HG03342 (cell line): ENCODE results near the gene TOR1A.

Experiments used
- ATAC-seq: cut with Tn5 transposase; IDR thresholded peaks from one replicate; pipeline ENCODE4 v1.9.1; 2021; ENCODE audit warnings: mild to moderate bottlenecking, moderate library complexity; ENCODE audit not compliant: unreplicated experiment

TOR1A gene

GRCh38 chr9:129853614-129854013 is 29.7 kb upstream of the TOR1A start:
- no peak for ATAC-seq

- no peak for ATAC-seq
Measured at GRCh38 chr9:129852579-129852978, 28.6 kb upstream of the TOR1A start.

- no peak for ATAC-seq
Measured at GRCh38 chr9:129851821-129852220, 27.9 kb upstream of the TOR1A start.

GRCh38 chr9:129850821-129851550 is 27.1 kb upstream of the TOR1A start:
- no peak for ATAC-seq

GRCh38 chr9:129849901-129850300 is 26.0 kb upstream of the TOR1A start:
- ATAC-seq = no peak

- ATAC-seq = no peak
Measured at GRCh38 chr9:129848712-129849441, 24.9 kb upstream of the TOR1A start.

GRCh38 chr9:129845373-129845772 is 21.4 kb upstream of the TOR1A start:
- ATAC-seq = no peak

GRCh38 chr9:129841071-129841470 is 17.1 kb upstream of the TOR1A start:
- ATAC-seq = no peak

GRCh38 chr9:129840034-129840433 is 16.1 kb upstream of the TOR1A start:
- ATAC-seq = no peak

- ATAC-seq = no peak
Measured at GRCh38 chr9:129839324-129840023, 15.5 kb upstream of the TOR1A start.

- ATAC-seq = no peak
Measured at GRCh38 chr9:129838707-129839259, 14.8 kb upstream of the TOR1A start.

- ATAC-seq = no peak
Measured at GRCh38 chr9:129836311-129837007, 12.5 kb upstream of the TOR1A start.

GRCh38 chr9:129835860-129836223 is 11.9 kb upstream of the TOR1A start:
- ATAC-seq = no peak

- peak; percentile 91 for ATAC-seq
Measured at GRCh38 chr9:129835128-129835859, 11.4 kb upstream of the TOR1A start, which contains the start of the genes C9orf78 and USP20. TSS of gene C9orf78 (minus strand) at chr9:129835275. CDS start at chr9:129835221, 54 bp downstream. TSS of gene USP20 (plus strand) at chr9:129835458. CDS start at chr9:129852556, 17,098 bp downstream.

GRCh38 chr9:129834489-129835127 is 10.7 kb upstream of the TOR1A start:
- peak; percentile 22 for ATAC-seq

GRCh38 chr9:129832982-129833381 is 9.0 kb upstream of the TOR1A start:
- no peak for ATAC-seq

- ATAC-seq = no peak
Measured at GRCh38 chr9:129828969-129829368, 5.0 kb upstream of the TOR1A start.

GRCh38 chr9:129828051-129828450 is 4.1 kb upstream of the TOR1A start:
- no peak for ATAC-seq

GRCh38 chr9:129826759-129827158 is 2.8 kb upstream of the TOR1A start:
- no peak for ATAC-seq

- no peak for ATAC-seq
Measured at GRCh38 chr9:129826344-129826743, 2.4 kb upstream of the TOR1A start.
